Bronchial epithelial cell (primary cell): ENCODE measurements around the gene PDE11A. TPM values are rescaled to one million over a fixed set of nuclear protein-coding genes. Genes with fewer than 3 reads are reported as not detected.

ENCODE experiments used
- DNase-seq: peaks from one replicate; pipeline ENCODE4 v3.0.0-alpha.2; 2010; ENCODE audit warnings: low read depth
- FAIRE-seq: peaks from 2 replicates; lab custom pipeline; 2011; peaks lifted over from hg19 to GRCh38; lab: Jason Lieb, UNC
- H3K27me3 ChIP-seq: 2 replicates; pipeline ENCODE4 v1.5.1; 2011; ENCODE audit warnings: low read length; ENCODE audit not compliant: control insufficient read depth, insufficient read depth
- H3K36me3 ChIP-seq: 2 replicates; pipeline ENCODE4 v1.5.1; 2011; ENCODE audit warnings: low read length; ENCODE audit not compliant: control insufficient read depth, insufficient read depth
- H3K4me3 ChIP-seq: 2 replicates; pipeline ENCODE4 v1.5.1; 2011; ENCODE audit warnings: mild to moderate bottlenecking, low read depth, low read length, control low read depth
- CTCF ChIP-seq: IDR thresholded peaks from 2 replicates; pipeline ENCODE4 v1.5.1; 2011; ENCODE audit warnings: mild to moderate bottlenecking, moderate library complexity, low read length, control low read depth, inconsistent platforms; ENCODE audit not compliant: insufficient read depth, severe bottlenecking
- total RNA-seq: library from RNA; depleted of rRNA; stranded (reverse); fragments of >200 nt; gene quantifications from 2 replicates; pipeline ENCODE4 v1.2.1, GENCODE V29; 2014

PDE11A gene
- total RNA-seq, 1 donor from 2014 or later = not detected

- TF ChIP-seq CTCF = no peak
- Histone ChIP-seq H3K4me3 (no peak overlapping the region), H3K27me3 (no peaks in the 10 kb centered on the region), H3K36me3 (no peaks in the 10 kb centered on the region)
- FAIRE-seq (no peak), DNase-seq (no peak)
Observed at GRCh38 chr2:177917169-177917568, 155.4 kb downstream of the PDE11A start.

GRCh38 chr2:177916342-177916741, 156.2 kb downstream of the PDE11A start:
- no peak for TF ChIP-seq CTCF
- Histone ChIP-seq H3K36me3 (no peaks in the 10 kb centered on the region), H3K4me3 (no peak overlapping the region), H3K27me3 (no peaks in the 10 kb centered on the region)
- no peak for FAIRE-seq
- DNase-seq = no peak

GRCh38 chr2:177914247-177914646, 158.3 kb downstream of the PDE11A start:
- Histone ChIP-seq H3K4me3 (no peak overlapping the region), H3K27me3 (no peaks in the 10 kb centered on the region), H3K36me3 (no peaks in the 10 kb centered on the region)
- DNase-seq (no peak), FAIRE-seq (no peak)
- TF ChIP-seq CTCF = no peak

- FAIRE-seq (no peak), DNase-seq (peak; percentile 86)
- H3K27me3 ChIP-seq = no peaks in the 10 kb centered on the region
- TF ChIP-seq CTCF = no peak
- H3K36me3 ChIP-seq = no peaks in the 10 kb centered on the region
- H3K4me3 ChIP-seq = no peak overlapping the region
Observed at GRCh38 chr2:177909962-177910361, 162.6 kb downstream of the PDE11A start.

GRCh38 chr2:177908824-177909223, 163.8 kb downstream of the PDE11A start:
- no peak for TF ChIP-seq CTCF
- no peak for FAIRE-seq
- no peaks in the 10 kb centered on the region for H3K27me3 ChIP-seq

GRCh38 chr2:177908182-177908581, 164.4 kb downstream of the PDE11A start:
- no peak for TF ChIP-seq CTCF
- Histone ChIP-seq H3K4me3 (no peak overlapping the region), H3K36me3 (no peaks in the 10 kb centered on the region), H3K27me3 (no peaks in the 10 kb centered on the region)
- DNase-seq (peak; percentile 29), FAIRE-seq (peak; percentile 18)

More at GRCh38 chr2:177908824-177909223, 163.8 kb downstream of the PDE11A start:
- no peak for DNase-seq
- Histone ChIP-seq H3K36me3 (no peaks in the 10 kb centered on the region), H3K4me3 (no peak overlapping the region)
